ENCODE measurements around the gene WDPCP.
"Not testable (repeated sequence)": the region's sequence is repeated elsewhere in the genome, so short reads cannot be mapped to it uniquely, and the experiment has no call there.

WDPCP gene

GRCh38 chr2:63578767-63579166 lies 9.5 kb downstream of the WDPCP start:
- DNase-seq (ENCODE audit: low read depth), result no peak
- no peak overlapping the region for H3K4me3 ChIP-seq (ENCODE audit: low read depth, low read length)
- TF ChIP-seq CTCF (conservative IDR thresholded peaks at IDR 0.05; ENCODE audit: low read depth, low read length), result no peak

- no peak for TF ChIP-seq CTCF (conservative IDR thresholded peaks at IDR 0.05; ENCODE audit: low read depth, low read length)
- DNase-seq (ENCODE audit: low read depth), result no peak
- H3K4me3 ChIP-seq (ENCODE audit: low read depth, low read length), result no peak overlapping the region
Observed at GRCh38 chr2:63576546-63576945, 11.7 kb downstream of the WDPCP start.

- H3K4me3 ChIP-seq (ENCODE audit: low read depth, low read length), result not testable (repeated sequence)
Observed at GRCh38 chr2:63573726-63574345, 14.4 kb downstream of the WDPCP start.

GRCh38 chr2:63573026-63573425 lies 15.3 kb downstream of the WDPCP start:
- DNase-seq (ENCODE audit: low read depth); H3K4me3 ChIP-seq (ENCODE audit: low read depth, low read length): not testable (repeated sequence)

More at GRCh38 chr2:63573726-63574345, 14.4 kb downstream of the WDPCP start:
- not testable (repeated sequence) for DNase-seq (ENCODE audit: low read depth)

GRCh38 chr2:63572001-63572400 lies 16.3 kb downstream of the WDPCP start:
- TF ChIP-seq CTCF (conservative IDR thresholded peaks at IDR 0.05; ENCODE audit: low read depth, low read length), result no peak
- no peak overlapping the region for H3K4me3 ChIP-seq (ENCODE audit: low read depth, low read length)
- no peak for DNase-seq (ENCODE audit: low read depth)

GRCh38 chr2:63571291-63571690 lies 17.0 kb downstream of the WDPCP start:
- DNase-seq (ENCODE audit: low read depth), result no peak
- no peak for TF ChIP-seq CTCF (conservative IDR thresholded peaks at IDR 0.05; ENCODE audit: low read depth, low read length)

GRCh38 chr2:63569740-63570139 lies 18.5 kb downstream of the WDPCP start:
- no peak for TF ChIP-seq CTCF (conservative IDR thresholded peaks at IDR 0.05; ENCODE audit: low read depth, low read length)
- DNase-seq (ENCODE audit: low read depth), result no peak
- H3K4me3 ChIP-seq (ENCODE audit: low read depth, low read length), result no peak overlapping the region

More at GRCh38 chr2:63571291-63571690, 17.0 kb downstream of the WDPCP start:
- H3K4me3 ChIP-seq (ENCODE audit: low read depth, low read length), result no peak overlapping the region

- no peak overlapping the region for H3K4me3 ChIP-seq (ENCODE audit: low read depth, low read length)
- TF ChIP-seq CTCF (conservative IDR thresholded peaks at IDR 0.05; ENCODE audit: low read depth, low read length), result no peak
- no peak for DNase-seq (ENCODE audit: low read depth)
Observed at GRCh38 chr2:63562751-63563150, 25.5 kb downstream of the WDPCP start.

- DNase-seq (ENCODE audit: low read depth); H3K4me3 ChIP-seq (ENCODE audit: low read depth, low read length): not testable (repeated sequence)
Observed at GRCh38 chr2:63558922-63559321, 29.4 kb downstream of the WDPCP start.

GRCh38 chr2:63557819-63558218 lies 30.5 kb downstream of the WDPCP start:
- not testable (repeated sequence) for H3K4me3 ChIP-seq (ENCODE audit: low read depth, low read length); DNase-seq (ENCODE audit: low read depth)

All from choroid plexus epithelial cell (primary cell).